AG08395 (cell line): ENCODE results near the gene BCAR1.
"Not testable (repeated sequence)": the region's sequence is repeated elsewhere in the genome, so short reads cannot be mapped to it uniquely, and the experiment has no call there.

Source experiments
- DNase-seq: peaks from one replicate; pipeline ENCODE4 v3.0.0; 2012; ENCODE audit warnings: mixed read lengths, low spot score

Gene BCAR1

GRCh38 chr16:75224306-75225082 is 26.9 kb downstream of the BCAR1 start:
- no peak for DNase-seq

GRCh38 chr16:75223129-75223528 is 28.3 kb downstream of the BCAR1 start:
- DNase-seq = not testable (repeated sequence)

GRCh38 chr16:75222271-75222783 is 29.1 kb downstream of the BCAR1 start:
- DNase-seq = no peak

DNA sequence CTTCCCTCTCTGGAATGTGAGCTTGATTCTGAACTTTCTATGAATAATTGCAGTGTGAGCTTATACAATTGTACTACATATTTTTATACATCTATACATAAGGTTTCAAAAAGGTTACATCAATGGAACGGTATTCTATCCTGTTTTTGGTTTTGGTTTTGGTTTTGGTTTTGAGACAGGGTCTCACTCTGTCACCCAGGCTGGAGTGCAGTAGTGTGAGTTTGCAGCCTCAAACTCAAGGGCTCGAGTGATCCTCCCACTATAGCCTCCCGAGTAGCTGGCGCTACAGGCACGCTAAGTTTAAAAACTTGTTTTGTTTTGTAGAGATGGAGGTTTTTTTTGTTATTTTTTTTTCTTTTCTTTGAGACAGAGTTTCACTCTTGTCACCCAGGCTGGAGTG is 31.6 kb downstream of the BCAR1 start:
- DNase-seq = no peak

DNA sequence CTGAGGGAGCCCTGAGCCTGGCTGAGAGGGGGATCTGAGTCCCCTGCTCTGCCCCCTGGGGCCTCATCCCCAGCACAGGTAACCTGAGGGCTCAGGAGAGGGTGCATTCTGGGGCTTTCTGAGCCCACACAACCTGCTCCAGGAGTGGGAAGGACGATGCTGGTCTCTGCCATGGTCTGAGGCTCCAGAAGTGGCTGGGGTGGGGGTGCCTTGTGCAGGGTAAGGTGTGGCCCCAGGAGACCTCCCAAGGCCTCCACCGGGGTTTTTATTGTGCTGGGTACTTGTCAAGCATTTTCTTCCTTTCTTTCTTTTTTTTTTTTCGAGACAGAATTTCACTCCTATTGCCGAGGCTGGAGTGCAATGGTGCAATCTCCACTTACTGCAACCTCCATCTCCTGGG is 32.3 kb downstream of the BCAR1 start:
- DNase-seq = no peak

- DNase-seq = no peak
Measured at GRCh38 chr16:75218256-75219076, 33.0 kb downstream of the BCAR1 start, which contains the start of gene CTRB1. CTRB1 (plus strand) TSS chr16:75218988; CDS start chr16:75219008, 20 bp downstream.

DNA sequence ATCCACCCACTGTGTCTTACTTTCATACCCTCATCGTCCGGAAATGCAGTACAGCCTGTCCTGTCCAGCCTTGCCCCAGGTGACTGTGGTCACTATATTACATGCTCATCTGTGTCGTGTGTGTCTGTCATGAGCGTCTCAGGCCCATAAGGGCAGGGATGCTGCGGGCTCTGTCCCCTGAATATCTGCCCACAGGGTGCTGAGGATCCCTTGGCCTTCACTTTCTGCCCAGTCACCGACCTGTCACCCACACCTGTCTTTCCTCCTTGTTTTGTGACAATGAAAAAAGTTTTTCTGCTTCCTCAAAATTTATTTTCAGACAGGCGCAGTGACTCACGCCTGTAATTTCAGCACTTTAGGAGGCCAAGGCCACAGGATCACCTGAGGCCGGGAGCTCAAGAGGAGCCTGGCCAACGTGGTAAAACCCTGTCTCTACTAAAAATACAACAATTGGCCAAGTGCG is 34.0 kb downstream of the BCAR1 start:
- no peak for DNase-seq

DNA sequence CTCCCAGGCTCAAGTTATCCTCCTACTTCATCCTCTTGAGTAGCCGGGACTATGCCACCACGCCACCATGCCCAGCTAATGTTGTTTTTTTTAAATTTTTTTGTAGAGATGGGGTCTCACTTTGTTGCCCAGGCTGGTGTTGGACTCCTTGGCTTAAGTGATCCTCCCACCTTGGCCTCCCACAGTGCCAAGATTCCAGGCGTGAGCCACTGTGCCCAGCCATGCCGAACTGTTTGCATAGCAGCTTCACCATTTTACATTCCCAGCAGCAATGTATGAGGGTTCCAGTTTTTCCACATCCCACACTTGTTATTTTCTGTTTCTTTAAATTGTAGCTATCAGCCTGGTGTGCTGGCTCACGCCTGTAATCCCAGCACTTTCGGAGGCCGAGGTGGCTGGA is 34.8 kb downstream of the BCAR1 start:
- DNase-seq = no peak

DNA sequence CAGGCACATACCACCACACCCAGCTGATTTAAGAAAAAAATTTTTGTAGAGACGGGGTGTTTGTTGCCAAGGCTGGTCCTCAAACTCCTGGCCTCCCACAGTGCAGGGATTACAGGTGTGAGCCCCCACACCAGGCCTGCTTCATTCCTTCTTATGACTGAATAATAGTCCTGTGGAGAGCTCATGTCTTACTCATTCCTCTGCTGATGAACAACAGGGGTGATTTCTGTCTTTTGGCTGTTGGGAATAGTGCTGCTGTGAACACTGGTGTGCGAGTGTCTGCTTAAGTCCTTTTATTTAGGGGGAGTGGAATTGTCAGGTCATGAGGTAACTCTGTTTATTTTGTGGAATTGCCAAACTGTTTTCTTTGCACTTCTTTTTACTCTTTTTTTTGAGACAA is 35.3 kb downstream of the BCAR1 start:
- no peak for DNase-seq

GRCh38 chr16:75211286-75211685 is 40.1 kb downstream of the BCAR1 start:
- not testable (repeated sequence) for DNase-seq

GRCh38 chr16:75209944-75210343 is 41.5 kb downstream of the BCAR1 start:
- DNase-seq = no peak

DNA sequence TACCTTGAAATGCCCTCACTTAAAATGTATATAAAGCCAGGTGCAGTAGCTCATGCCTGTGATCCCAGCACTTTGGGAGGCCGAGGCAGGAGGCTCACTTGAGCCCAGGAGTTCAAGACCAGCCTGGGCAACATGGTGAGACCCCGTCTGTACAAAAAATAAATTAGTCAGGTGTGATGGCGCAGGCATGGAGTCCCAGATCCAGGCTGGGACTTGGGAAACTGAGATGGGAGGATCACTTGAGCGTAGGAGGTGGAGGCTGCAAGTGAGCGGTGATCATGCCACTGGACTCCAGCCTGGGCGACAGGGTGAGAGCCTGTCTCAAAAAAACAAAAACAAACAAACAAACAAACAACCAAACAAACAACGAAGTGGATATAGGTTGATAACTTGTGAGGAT is 41.9 kb downstream of the BCAR1 start:
- DNase-seq = not testable (repeated sequence)

DNA sequence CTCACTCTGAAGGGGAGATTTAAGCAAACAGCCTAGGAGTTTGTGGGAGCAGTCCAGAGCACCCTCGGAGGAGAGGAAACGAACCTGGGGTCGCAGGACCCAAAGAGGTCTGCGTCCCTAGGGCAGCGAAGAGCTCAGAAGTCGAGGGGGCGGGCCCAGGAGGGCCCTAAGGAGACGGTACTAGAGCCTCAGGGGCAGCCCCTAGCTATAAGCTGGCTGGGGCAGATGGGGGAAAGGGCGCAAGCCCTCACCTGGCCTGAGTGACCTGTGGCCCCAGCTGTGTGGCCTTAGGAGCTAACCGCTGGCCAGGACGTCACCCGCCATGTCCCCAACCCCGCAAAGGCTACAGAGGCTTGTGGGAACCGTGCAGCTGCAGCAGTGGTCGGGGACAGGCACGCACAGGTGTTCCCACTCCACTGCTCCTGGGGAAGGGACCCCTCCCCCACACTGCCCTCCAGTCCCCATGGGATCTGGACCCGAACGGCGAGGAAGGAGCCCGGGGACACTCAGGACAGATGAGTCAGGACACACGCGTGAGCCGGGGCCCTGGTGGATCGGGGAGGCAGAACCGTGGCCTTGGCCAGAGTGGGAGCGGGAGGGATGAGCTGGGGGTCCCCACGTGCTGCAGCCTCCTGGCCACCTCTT is 42.4 kb downstream of the BCAR1 start:
- DNase-seq = no peak

DNA sequence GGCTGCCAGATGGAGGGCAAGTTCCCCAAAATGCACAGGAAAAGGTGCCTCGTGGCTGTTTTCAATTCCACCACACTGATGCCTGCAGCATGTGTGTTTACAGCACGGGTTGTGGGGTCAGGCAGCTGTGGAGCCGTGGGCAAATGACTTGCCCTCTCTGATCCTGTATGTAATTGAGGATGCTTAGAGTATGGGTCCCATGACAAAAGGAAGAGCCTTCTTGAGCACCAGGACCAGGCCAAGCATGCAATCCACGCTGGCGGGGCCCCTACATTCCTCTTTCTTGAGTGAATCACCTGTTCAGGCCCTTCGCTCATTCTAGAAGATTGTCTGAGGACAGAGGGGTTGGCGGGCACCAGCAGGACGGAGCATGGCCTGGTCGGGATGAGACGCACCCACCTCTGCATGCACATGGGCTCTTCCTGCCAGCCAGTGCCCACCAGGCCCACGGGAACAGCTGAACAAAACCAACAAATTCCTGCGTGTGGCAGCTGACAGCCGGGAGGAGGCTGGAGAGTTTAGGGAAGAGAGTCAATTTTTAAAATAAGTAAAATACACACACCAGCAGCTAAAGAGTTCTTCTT is 43.1 kb downstream of the BCAR1 start:
- DNase-seq = no peak

DNA sequence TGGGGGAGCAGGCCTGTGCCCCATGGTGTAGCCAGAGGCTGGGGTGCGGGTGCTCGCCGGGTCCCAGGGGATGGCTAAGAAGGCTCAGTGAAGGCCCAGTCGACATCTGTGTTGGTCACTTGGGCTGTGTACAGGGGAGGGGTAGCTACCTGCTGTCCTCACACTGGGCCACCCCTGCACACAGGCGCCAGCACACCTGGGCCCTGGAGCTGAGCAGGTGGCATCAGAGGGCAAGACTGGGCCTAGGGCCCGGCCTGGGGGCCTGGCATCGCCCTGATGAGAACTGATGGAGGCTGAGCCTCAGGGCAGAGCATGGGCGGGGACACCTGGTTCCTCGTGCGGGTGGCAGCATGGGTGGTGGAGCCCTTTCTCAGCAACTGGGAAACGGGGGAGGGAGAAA is 43.6 kb downstream of the BCAR1 start:
- DNase-seq = no peak

DNA sequence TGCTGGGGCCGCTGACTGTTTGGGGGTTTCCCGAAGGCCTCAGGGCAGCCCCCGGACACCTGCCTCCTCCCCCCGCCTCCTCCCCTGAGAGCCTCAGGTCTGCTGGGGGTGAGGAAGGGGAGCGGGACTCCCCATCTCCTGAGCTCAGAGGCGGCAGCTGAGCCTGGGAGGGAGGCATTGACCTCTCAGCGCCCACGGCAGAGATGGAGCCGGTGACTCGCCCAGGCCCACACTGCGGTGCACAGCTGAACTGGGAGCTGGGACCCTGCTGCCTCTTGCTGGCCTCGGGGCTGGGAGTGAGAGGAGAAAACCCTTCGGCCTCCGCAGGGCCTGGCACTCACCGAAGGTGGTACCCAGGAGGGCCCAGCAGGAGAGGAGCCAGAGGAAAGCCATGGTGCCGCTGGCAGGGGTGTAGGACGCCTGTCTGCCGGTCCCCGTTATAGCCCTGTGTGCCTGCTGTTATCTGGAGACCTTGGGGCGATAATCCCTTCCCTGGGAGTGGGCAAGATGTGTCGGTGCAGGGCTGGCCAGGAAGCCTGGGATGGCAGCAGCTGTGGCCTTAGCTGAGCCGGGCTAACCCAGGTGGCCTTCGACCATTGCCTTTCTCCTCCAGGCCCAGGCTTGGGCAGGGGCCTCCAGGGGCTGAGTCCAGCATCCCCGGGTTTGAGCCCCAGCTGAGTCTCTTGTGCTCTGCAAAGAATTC is 44.5 kb downstream of the BCAR1 start, which contains the start of gene CTRB2:
Gene CTRB2, minus strand, starts transcription at position 413 of the 703 bp plus-strand sequence. Its CDS starts 20 bp downstream, at position 393.
- no peak for DNase-seq

DNA sequence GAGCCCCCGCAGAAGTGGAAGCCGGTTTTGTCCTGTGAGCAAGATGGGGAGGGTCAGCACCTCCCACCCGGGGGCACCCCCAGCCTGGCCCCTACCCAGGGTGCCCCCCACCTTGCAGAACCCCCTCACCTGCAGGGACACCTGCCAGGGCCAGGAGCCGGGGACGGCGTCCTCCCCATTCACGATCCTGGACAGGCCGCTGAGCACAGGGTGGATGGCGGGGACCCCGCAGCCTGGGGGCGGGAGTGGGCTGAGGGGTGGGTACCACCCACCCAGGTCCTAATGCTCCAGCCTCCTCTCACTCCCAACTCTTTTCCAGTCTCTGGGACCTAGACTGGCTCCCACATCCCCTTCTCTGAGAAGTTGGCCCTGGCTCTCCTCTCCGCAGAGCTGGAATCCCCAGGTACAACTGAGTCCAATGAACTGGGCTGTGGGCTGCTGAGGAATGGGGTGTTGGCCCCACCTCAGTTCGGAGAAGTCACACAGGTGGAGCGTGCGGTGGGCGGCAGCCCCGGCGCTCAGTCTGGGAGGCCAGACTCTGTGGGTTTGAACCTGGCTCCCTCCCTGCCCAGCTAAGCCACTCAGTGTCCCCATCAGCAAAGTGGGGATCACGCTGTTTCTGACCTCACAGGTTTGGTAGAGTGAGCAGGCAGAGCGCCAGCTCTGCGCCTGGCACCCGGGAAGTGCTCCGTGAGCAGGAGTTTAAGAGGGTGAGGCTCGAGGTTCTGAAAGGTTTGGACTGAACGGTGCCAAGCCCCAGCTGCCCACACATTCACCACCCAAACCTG is 45.3 kb downstream of the BCAR1 start:
- DNase-seq = not testable (repeated sequence)

DNA sequence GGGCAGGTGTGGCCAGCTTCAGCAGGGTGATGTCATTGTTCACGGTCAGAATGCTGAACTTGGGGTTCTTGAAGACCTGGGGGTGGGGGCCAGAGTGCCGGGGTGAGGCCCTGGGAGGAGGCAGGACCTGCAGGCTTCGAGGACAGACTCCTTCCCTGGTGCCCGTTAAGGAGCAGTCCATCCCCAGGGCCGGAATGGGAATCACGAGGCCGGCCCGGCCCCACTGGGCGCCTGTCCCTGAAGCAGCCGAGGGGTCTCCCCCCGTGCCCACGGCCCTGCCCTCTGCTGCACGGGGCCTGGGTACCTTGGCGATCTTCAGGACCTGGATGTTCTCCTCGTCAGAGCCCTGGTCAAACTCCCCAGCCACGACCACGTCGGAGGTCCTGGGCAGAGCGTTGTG is 46.0 kb downstream of the BCAR1 start:
- DNase-seq = not testable (repeated sequence)

DNA sequence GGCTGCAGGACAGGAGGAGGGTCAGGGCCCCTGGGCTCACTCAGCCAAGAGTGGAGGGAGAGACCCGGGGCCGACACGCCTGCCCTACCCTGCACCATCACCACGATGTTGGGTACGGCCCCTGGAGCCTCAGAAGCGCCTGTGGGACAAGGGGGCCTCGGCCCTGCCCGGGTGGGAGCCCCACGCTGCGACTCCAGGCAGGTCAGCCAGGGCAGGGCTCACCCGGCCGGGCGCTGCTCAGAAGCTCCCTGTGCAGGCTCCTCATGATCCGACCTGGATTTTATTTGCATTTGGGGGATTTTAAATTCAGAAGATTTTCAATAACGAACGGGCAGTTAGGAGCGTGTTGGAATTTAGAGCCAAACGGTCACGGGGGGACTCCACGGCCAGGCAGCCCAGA is 46.5 kb downstream of the BCAR1 start:
- not testable (repeated sequence) for DNase-seq

- no peak for DNase-seq
Measured at GRCh38 chr16:75204410-75204758, 47.0 kb downstream of the BCAR1 start.
